GM19043 (cell line): ENCODE data around the gene B4GALT3.

Source experiments
- ATAC-seq: cut with Tn5 transposase; IDR thresholded peaks from one replicate; pipeline ENCODE4 v1.9.1; 2021; ENCODE audit warnings: low read depth; ENCODE audit not compliant: unreplicated experiment

B4GALT3 gene

GRCh38 chr1:161131523-161132409 lies 45.5 kb downstream of the B4GALT3 start:
- no peak for ATAC-seq

GRCh38 chr1:161130266-161130665 lies 47.0 kb downstream of the B4GALT3 start:
- no peak for ATAC-seq

- ATAC-seq: no peak
Observed at GRCh38 chr1:161128591-161129420, 48.5 kb downstream of the B4GALT3 start.

GRCh38 chr1:161127649-161128048 lies 49.7 kb downstream of the B4GALT3 start:
- no peak for ATAC-seq

DNA sequence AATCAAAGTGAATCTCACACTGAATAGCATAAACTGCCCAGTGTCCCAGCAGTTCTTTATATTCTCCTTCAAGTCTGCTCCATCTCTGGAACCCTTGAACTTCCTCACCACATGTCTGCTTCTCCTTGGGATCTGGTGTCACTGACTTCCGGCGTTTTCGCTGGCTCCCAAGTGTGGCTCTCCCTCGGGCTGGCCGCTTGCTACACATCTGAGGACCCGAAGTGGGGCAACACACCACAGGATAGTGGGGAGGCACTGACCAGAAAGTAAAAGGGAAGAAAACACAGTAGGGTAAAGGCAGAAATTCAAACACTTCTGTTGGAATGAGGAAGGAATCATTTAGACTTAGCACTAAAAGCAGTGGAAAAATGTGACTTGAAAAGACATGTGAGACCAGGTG lies 54.3 kb downstream of the B4GALT3 start:
- no peak for ATAC-seq

DNA sequence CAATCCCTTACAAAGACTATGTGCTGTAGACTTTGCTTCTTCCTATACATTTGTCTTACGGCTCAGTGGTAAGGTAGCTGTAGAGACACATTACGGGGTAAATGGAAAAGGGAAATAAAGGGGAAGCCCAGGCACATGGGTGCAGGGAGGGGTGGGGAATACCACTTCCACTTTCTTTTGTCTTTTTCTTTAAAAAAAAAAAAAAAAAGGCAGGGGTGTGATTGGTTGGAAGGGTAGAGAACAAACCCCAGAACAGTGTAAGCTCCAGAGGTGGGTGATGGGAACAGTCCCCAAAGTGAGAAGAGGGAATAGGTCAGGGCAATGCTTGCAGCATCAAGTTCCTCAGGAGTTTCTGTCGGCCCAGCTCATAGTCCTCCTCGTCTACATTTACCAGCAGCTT lies 55.5 kb downstream of the B4GALT3 start:
- no peak for ATAC-seq
